Measurements from ENCODE around the gene ASL. TPM values are rescaled to one million over a fixed set of nuclear protein-coding genes. Genes with fewer than 3 reads are reported as not detected.
A peak's percentile ranks its signal among the peaks of the same experiment; 100 is the strongest.
"Not testable (repeated sequence)": the region's sequence is repeated elsewhere in the genome, so short reads cannot be mapped to it uniquely, and the experiment has no call there.

ASL gene
- total and polyA plus RNA-seq, 4 donors: 24.9 to 85.1 (median 58.4) TPM

DNA sequence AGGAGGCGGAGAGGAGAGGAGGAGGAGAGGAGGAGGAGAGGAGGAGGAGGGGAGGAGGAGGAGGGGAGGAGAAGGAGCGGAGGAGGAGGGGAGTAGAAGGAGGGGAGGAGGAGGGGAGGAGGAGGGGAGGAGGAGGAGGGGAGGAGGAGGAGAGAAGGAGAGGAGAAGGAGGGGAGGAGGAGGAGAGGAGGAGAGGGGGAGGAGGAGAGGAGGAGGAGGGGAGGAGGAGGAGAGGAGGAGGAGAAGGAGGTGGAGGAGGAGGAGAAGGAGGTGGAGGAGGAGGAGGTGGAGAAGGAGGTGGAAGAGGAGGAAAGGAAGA lies 23.6 kb downstream of the ASL start:
- peaks cover 0 to 3% (median 0%) of the 10 kb centered on the region in 4 donors for H3K36me3 ChIP-seq (ENCODE audit: control insufficient read depth in 4 of 4, insufficient read depth in 4 of 4, low read length in 4 of 4)
- H3K9me3 ChIP-seq (ENCODE audit: control insufficient read depth in 4 of 4, insufficient read depth in 3 of 4, low read length in 3 of 4): no peaks in the 10 kb centered on the region
- no peak overlapping the region for H3K4me3 ChIP-seq
- no CpG with 5 or more reads among the region's 2 CpGs for WGBS, 2 donors
- no peak overlapping the region for H3K9ac ChIP-seq (ENCODE audit: insufficient read depth in 1 of 2, low read length in 2 of 2)
- H3K27ac ChIP-seq (ENCODE audit: low read depth in 1 of 2, low read length in 1 of 2): peak overlapping the region in 1 of 2 donors; percentile 86
- ATAC-seq (ENCODE audit: insufficient read depth, low FRiP score) (no peak), DNase-seq (peak in 1 of 3 donors; percentile 25)
- H3K27me3 ChIP-seq (ENCODE audit: control insufficient read depth in 3 of 3, insufficient read depth in 3 of 3, low read length in 2 of 3): no peaks in the 10 kb centered on the region
- H3K4me1 ChIP-seq (ENCODE audit: control insufficient read depth in 5 of 5, insufficient read depth in 5 of 5, low read length in 5 of 5): peaks cover 0 to 4% (median 0%) of the 10 kb centered on the region in 5 donors
- TF ChIP-seq, protein P1, sequence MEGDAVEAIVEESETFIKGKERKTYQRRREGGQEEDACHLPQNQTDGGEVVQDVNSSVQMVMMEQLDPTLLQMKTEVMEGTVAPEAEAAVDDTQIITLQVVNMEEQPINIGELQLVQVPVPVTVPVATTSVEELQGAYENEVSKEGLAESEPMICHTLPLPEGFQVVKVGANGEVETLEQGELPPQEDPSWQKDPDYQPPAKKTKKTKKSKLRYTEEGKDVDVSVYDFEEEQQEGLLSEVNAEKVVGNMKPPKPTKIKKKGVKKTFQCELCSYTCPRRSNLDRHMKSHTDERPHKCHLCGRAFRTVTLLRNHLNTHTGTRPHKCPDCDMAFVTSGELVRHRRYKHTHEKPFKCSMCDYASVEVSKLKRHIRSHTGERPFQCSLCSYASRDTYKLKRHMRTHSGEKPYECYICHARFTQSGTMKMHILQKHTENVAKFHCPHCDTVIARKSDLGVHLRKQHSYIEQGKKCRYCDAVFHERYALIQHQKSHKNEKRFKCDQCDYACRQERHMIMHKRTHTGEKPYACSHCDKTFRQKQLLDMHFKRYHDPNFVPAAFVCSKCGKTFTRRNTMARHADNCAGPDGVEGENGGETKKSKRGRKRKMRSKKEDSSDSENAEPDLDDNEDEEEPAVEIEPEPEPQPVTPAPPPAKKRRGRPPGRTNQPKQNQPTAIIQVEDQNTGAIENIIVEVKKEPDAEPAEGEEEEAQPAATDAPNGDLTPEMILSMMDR (IDR thresholded peaks at IDR 0.05; ENCODE audit: control extremely low read depth, extremely low read depth): no peak

DNA sequence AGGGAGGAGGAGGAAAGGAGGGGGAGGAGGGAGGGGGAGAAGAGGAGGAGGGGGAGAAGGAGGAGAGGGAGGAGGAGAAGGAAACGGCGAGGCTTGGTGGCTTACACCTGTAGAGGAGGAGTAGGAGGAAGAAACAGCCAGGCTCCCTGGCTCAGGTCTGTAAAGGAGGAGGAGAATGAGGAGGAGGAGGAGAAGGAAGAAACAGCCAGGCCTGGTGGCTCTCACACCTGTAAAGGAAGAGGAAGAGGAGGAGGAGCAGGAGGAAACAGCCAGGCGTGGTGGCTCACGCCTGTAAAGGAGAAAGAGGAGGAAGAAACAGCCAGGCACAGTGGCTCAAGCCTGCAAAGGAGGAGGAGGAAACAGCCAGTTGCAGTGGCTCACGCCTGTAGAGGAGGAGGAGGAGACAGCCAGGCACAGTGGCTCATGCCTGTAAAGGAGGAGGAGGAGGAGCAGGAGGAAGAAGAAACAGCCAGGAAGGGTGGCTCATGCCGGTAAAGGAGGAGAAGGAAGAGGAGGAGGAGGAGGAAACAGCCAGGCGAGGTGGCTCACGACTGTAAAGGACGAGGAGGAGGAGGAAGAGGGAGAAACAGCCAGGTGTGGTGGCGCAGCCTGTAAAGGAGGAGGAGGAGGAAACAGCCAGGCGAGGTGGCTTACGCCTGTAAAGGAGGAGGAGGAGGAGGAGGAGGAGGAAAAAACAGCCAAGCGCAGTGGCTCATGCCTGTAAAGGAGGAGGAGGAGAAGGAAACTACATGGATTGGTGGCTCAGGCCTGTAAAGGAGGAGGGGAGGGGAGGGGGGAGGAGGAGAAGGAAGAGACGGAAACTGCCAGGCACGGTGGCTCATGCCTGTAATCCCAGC lies 24.2 kb downstream of the ASL start:
- DNase-seq: peak; percentile 66 to 88 (median 82)
- ATAC-seq (ENCODE audit: insufficient read depth, low FRiP score): peak; percentile 91
- WGBS, 2 donors: 0 to 3% methylated on average over 15 of the region's 15 CpGs
- H3K9ac ChIP-seq (ENCODE audit: insufficient read depth in 1 of 2, low read length in 2 of 2): peak overlapping the region in 1 of 2 donors; percentile 42
- H3K9me3 ChIP-seq (ENCODE audit: control insufficient read depth in 4 of 4, insufficient read depth in 3 of 4, low read length in 3 of 4): no peaks in the 10 kb centered on the region
- TF ChIP-seq, protein P1 (IDR thresholded peaks at IDR 0.05; ENCODE audit: control extremely low read depth, extremely low read depth): no peak
- H3K27me3 ChIP-seq (ENCODE audit: control insufficient read depth in 3 of 3, insufficient read depth in 3 of 3, low read length in 2 of 3): no peaks in the 10 kb centered on the region
- H3K4me1 ChIP-seq (ENCODE audit: control insufficient read depth in 5 of 5, insufficient read depth in 5 of 5, low read length in 5 of 5): peaks cover 0 to 4% (median 0%) of the 10 kb centered on the region in 5 donors
- peak overlapping the region; percentile 23 for H3K4me3 ChIP-seq
- H3K36me3 ChIP-seq (ENCODE audit: control insufficient read depth in 4 of 4, insufficient read depth in 4 of 4, low read length in 4 of 4): peaks cover 0 to 3% (median 0%) of the 10 kb centered on the region in 4 donors
- H3K27ac ChIP-seq (ENCODE audit: low read depth in 1 of 2, low read length in 1 of 2): peak overlapping the region; percentile 52 to 86

DNA sequence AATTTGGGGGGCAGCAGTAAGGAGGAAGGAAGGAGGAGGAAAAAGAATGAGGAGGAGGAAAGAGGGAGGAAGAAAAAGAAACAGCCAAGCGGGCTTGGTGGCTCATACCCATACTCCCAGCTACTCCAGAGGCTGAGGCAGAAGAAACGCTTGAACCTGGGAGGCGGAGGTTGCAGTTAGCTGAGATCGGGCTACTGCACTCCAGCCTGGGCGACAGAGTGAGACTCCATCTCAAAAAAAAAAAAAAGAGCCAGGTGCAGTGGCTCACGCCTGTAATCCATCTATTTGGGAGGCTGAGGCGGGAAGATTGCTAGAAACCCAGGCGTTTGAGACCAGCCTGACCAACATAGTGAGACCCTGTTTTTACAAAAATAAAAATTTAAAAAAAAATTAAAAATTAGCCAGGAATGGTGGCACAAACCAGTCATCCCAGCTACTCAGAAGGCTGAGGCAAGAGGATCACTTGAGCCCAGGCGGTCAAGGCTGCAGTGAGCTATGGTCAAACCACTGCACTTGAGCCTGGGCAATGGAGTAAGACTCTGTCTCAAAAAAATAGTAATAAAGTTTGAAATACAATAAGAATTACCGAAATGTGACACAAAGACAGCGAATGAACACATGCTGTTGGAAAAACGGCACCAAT lies 24.9 kb downstream of the ASL start:
- H3K4me1 ChIP-seq (ENCODE audit: control insufficient read depth in 5 of 5, insufficient read depth in 5 of 5, low read length in 5 of 5): peaks cover 0 to 4% (median 0%) of the 10 kb centered on the region in 5 donors
- no peak for ATAC-seq (ENCODE audit: insufficient read depth, low FRiP score)
- H3K27ac ChIP-seq (ENCODE audit: low read depth in 1 of 2, low read length in 1 of 2): peak overlapping the region; percentile 52 to 86
- no peak for DNase-seq
- H3K27me3 ChIP-seq (ENCODE audit: control insufficient read depth in 3 of 3, insufficient read depth in 3 of 3, low read length in 2 of 3): no peaks in the 10 kb centered on the region
- peak overlapping the region in 1 of 2 donors; percentile 42 for H3K9ac ChIP-seq (ENCODE audit: insufficient read depth in 1 of 2, low read length in 2 of 2)
- 57 to 82% methylated on average over 12 of the region's 12 CpGs for WGBS, 2 donors
- no peaks in the 10 kb centered on the region for H3K9me3 ChIP-seq (ENCODE audit: control insufficient read depth in 4 of 4, insufficient read depth in 3 of 4, low read length in 3 of 4)
- no peak overlapping the region for H3K4me3 ChIP-seq
- H3K36me3 ChIP-seq (ENCODE audit: control insufficient read depth in 4 of 4, insufficient read depth in 4 of 4, low read length in 4 of 4): no peaks in the 10 kb centered on the region
- TF ChIP-seq, protein P1 (IDR thresholded peaks at IDR 0.05; ENCODE audit: control extremely low read depth, extremely low read depth): no peak

DNA sequence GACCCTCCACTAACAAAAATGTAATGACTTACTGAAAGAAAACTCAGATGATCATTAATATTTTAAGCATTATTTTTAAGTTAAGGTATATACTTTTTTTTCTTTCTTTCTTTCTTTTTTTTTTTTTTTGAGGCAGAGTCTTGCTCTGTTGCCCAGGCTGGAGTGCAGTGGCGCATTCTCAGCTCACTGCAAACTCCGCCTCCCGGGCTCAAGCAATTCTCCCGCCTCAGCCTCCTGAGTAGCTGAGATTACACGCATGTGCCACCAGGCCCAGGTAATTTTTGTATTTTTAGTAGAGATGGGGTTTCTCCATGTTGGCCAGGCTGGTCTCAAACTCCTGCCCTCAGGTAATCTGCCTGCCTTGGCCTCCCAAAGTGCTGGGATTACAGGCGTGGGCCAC lies 26.5 kb downstream of the ASL start:
- H3K36me3 ChIP-seq (ENCODE audit: control insufficient read depth in 4 of 4, insufficient read depth in 4 of 4, low read length in 4 of 4); H3K4me3 ChIP-seq; H3K27me3 ChIP-seq (ENCODE audit: control insufficient read depth in 3 of 3, insufficient read depth in 3 of 3, low read length in 2 of 3); H3K27ac ChIP-seq (ENCODE audit: low read depth in 1 of 2, low read length in 1 of 2); DNase-seq; H3K9me3 ChIP-seq (ENCODE audit: control insufficient read depth in 4 of 4, insufficient read depth in 3 of 4, low read length in 3 of 4); ATAC-seq (ENCODE audit: insufficient read depth, low FRiP score); H3K9ac ChIP-seq (ENCODE audit: insufficient read depth in 1 of 2, low read length in 2 of 2); H3K4me1 ChIP-seq (ENCODE audit: control insufficient read depth in 5 of 5, insufficient read depth in 5 of 5, low read length in 5 of 5): not testable (repeated sequence)
- 95 to 97% methylated on average over 6 of the region's 6 CpGs for WGBS, 2 donors

DNA sequence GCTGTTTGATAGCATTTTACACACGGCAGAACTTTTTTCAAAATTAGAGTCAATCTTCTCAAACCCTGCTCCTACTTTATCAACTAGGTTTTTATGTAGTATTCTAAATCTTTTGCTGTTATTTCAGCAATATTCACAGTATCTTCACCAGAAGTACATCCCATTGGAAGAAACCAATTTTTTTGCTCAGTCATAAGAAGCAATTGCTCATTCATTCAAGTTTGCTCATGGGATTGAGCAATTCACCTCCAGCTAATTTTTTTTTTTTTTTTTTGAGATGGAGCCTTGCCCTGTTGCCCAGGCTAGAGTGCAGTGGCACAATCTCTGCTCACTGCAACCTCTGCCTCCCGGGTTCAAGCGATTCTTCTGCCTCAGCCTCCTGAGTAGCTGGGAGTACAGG lies 28.4 kb downstream of the ASL start:
- not testable (repeated sequence) for H3K9me3 ChIP-seq (ENCODE audit: control insufficient read depth in 4 of 4, insufficient read depth in 3 of 4, low read length in 3 of 4); H3K4me1 ChIP-seq (ENCODE audit: control insufficient read depth in 5 of 5, insufficient read depth in 5 of 5, low read length in 5 of 5); DNase-seq; H3K27me3 ChIP-seq (ENCODE audit: control insufficient read depth in 3 of 3, insufficient read depth in 3 of 3, low read length in 2 of 3); H3K36me3 ChIP-seq (ENCODE audit: control insufficient read depth in 4 of 4, insufficient read depth in 4 of 4, low read length in 4 of 4); H3K4me3 ChIP-seq; H3K9ac ChIP-seq (ENCODE audit: insufficient read depth in 1 of 2, low read length in 2 of 2); ATAC-seq (ENCODE audit: insufficient read depth, low FRiP score); H3K27ac ChIP-seq (ENCODE audit: low read depth in 1 of 2, low read length in 1 of 2)
- 82 to 94% methylated on average over 3 of the region's 3 CpGs for WGBS, 2 donors

Data from lung (tissue), 12 donors.